Activated CD4-positive, alpha-beta T cell treated with anti-CD3 and anti-CD28 coated beads for 24 hours (primary cell): Measurements from ENCODE around the gene CTF1.
"Not testable (repeated sequence)": the region's sequence is repeated elsewhere in the genome, so short reads cannot be mapped to it uniquely, and the experiment has no call there.

Experiments used
- DNase-seq, 2 donors: peaks; one replicate each; pipeline ENCODE4 v3.0.0-alpha.2; 2020; ENCODE audit warnings: low read depth in 2 of 2

CTF1 gene

DNA sequence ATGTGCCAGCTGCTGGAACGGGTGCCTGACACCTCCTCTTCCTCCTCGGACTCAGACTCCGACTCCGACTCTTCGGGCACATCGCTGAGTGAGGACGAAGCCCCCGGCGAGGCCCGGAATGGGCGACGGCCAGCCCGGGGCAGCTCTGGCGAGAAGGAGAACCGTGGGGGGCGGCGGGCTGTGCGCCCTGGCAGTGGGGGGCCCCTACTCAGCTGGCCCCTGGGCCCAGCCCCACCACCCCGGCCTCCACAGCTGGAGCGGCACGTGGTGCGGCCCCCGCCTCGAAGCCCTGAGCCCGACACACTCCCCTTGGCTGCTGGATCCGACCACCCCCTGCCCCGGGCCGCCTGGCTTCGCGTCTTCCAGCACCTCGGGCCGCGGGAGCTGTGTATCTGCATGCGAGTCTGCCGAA is 33.8 kb downstream of the CTF1 start:
- no peak for DNase-seq

- DNase-seq: no peak
Observed at GRCh38 chr16:30931068-30931650, 34.7 kb downstream of the CTF1 start.

GRCh38 chr16:30934827-30935557 is 38.6 kb downstream of the CTF1 start:
- DNase-seq: no peak

DNA sequence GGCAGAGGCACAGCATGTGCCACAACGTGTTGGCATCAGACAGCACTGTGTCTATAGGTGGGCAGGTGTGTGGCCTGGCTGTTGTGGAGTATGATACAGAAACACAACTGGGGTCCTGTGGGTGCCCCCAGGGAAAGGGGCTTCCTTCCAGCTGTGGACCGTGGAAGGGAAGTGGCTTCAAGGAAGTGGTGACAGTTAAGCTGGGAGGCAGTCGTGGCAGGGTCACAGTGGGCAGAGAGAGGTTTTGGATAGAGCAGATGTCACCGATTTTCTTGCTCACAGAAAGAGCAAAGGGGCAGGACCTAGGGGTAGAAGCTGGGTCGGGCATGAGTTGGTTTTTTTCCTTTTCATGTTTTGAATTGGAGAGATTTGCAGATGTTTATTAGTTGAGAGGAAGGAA is 41.3 kb downstream of the CTF1 start:
- DNase-seq: no peak

DNA sequence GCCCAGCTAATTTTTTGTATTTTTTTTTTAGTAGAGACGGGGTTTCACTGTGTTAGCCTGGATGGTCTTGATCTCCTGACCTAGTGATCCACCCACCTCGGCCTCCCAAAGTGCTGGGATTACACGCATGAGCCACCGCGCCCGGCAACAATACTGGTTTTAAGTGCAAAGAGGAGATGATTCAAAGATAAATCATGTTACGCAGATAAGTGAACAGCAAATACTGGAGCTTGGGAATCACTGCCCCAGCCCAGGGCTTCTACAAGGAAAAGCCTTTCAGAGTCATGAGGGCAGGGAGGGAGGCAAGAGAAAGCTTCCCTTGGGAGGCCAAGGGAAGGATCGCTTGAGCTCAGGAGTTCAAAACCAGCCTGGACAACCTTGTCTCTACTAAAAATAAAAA is 43.2 kb downstream of the CTF1 start:
- not testable (repeated sequence) for DNase-seq

DNA sequence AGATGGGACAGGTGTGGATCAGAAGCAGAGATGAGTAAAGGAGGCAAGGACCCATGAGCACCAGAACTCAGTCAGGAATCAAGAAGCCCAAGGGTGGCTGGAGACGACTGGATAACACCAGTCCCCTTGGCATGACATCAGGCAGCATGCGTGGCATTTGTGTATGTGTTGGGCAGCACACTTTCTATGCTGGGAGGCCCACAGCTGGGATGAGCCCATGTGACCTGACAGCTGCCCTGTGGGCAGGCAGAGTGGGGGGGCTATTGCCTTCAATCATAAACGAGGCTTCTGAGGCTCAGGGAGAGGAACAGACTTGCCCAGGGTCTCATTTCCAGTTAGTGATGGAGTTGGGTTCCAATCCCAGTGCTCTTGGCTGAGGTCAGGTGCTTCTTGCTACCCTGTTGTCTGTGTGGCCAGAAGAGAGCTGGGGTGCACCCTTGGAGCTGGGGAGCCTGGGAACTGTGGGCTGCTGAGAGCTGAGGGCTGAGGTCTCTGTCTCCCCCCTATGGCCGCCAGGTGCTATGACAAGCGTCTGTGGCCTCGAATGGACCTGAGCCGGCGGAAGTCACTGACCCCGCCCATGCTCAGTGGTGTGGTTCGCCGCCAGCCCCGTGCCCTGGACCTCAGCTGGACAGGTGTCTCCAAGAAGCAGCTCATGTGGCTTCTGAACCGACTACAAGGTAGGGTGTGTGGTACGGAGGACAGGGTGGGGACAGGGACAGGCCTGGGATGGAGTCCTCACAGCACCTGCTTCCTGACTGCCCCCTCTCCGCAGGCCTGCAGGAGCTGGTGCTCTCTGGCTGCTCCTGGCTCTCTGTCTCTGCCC is 45.4 kb downstream of the CTF1 start:
- peak; percentile 37 to 54 for DNase-seq

DNA sequence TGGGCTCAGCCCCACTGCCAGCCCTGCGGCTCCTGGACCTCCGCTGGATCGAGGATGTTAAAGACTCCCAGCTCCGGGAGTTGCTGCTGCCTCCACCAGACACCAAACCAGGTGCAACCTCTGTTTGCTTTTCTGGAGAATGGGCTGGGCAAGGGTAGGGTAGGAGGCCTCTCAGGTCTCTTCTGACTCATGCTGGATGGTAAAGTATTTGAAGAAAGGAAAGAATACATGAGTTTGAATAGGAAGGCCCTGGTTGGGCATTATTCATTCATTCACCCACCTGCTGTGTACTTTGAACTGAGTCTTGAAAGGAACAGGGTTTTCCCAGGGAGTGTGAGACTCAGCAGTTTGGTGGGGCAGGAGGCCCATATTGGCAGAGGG is 46.0 kb downstream of the CTF1 start:
- no peak for DNase-seq

GRCh38 chr16:30944352-30944751 is 47.9 kb downstream of the CTF1 start:
- no peak for DNase-seq

- no peak for DNase-seq
Observed at GRCh38 chr16:30946671-30947540, 50.5 kb downstream of the CTF1 start.

DNA sequence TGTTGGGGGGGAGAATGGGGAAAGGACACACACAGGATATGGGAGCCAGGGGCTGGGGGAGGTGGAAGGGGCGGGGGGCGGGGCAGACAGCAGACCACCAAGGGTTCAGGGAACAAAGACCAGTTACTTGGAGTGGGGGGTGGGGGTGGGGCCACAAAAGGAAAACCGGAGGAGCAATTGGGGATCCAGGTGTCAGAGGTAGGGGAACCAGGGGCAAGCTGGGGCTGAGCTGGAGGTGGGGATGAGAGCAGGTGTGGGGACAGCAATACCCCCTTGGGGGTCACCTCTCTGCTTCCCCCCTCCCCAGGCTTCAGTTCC is 51.1 kb downstream of the CTF1 start:
- DNase-seq: no peak

GRCh38 chr16:30947859-30948666 is 51.6 kb downstream of the CTF1 start:
- DNase-seq: no peak

GRCh38 chr16:30948667-30949649 is 52.5 kb downstream of the CTF1 start, which contains the start of gene ORAI3:
Gene ORAI3 (plus strand): TSS chr16:30949068. CDS start chr16:30949290, 222 bp downstream.
- peak in 1 of 2 donors; percentile 24 for DNase-seq

DNA sequence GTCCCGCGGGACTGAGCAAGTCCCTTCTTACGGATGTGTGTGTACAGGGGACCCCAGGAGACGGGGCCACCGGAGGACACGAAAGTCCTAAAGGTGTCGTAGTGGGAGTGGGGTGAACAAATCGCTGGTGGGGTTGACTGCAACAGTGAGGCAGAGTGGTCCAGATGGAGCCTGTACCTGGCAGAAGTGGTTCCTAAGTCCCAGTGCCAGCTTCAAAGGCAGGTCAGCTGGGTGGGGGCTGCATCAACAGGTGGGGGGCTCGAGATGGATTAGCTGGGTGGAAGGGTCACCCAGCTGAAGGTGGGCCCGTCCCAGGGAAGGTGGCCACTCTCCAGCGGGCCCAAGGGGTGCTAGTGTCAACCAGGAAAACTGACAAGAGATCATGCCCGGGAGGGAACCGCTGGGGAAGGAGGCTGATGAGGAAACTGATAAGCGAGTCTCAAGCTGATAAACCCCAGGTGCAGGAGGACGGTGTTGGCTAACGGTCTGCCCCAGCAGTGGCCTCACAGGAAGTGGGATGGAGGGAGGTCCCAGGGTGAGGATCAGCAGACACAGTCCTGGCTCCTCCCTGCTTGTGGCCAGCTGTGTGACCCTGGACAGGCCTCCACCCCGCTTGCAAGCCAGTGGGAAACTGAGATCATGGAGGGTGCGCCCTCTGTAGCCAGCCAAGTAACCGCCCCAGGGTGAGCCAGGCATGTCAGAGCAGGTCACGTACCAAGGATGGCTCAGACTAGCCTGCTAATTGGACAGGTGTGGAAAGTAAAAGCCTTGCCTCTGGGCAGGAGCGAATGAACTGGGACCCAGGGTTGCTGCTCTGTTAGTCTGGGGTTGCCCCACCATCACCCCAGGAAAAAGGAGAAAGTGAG is 53.5 kb downstream of the CTF1 start:
- DNase-seq: no peak

- no peak for DNase-seq
Observed at GRCh38 chr16:30950516-30951065, 54.2 kb downstream of the CTF1 start.

DNA sequence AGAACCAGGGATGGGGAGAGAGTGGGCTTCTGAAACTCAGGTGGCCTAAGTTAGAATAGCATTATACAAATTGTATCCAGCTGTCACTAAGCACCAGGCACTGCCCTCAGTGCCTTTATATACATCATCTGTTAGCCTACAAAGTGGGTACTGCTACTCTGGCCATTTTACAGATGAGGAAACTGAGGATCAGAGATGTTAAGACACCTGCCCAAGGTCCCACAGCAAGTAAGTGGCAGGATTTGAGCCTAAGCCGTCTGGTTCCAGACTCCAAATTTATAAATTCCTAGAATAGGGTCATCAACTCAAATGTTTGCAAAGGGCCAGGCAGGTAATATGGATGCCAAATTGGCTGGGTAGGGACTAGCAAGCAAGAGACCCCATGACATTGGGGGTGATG is 54.8 kb downstream of the CTF1 start:
- no peak for DNase-seq

- no peak for DNase-seq
Observed at GRCh38 chr16:30951750-30952149, 55.3 kb downstream of the CTF1 start.

GRCh38 chr16:30953111-30953510 is 56.7 kb downstream of the CTF1 start:
- no peak for DNase-seq
